Epithelial cell of proximal tubule (primary cell): ENCODE measurements around the gene MAD2L1BP. TPM values are rescaled to one million over a fixed set of nuclear protein-coding genes. Genes with fewer than 3 reads are reported as not detected.

Experiments
- DNase-seq: peaks from one replicate; pipeline ENCODE4 v3.0.0-alpha.2; 2011; ENCODE audit warnings: low read depth
- H3K4me3 ChIP-seq: 2 replicates; pipeline ENCODE4 v1.5.1; 2011; ENCODE audit warnings: low read depth, mild to moderate bottlenecking, low read length
- CTCF ChIP-seq: conservative IDR thresholded peaks from 2 replicates; pipeline ENCODE4 v1.5.1; 2012; ENCODE audit warnings: low read depth, mild to moderate bottlenecking, low read length
- total RNA-seq: library from RNA; depleted of rRNA; stranded (reverse); fragments of >200 nt; gene quantifications from 2 replicates; pipeline ENCODE4 v1.2.3, GENCODE V29; 2015

The MAD2L1BP gene
- total RNA-seq, 1 donor from 2014 or later = 41.8 TPM

GRCh38 chr6:43608310-43608763, 27.3 kb upstream of the MAD2L1BP start:
- peak; percentile 33 for DNase-seq
- TF ChIP-seq CTCF = peak; percentile 89
- no peak overlapping the region for H3K4me3 ChIP-seq

GRCh38 chr6:43608807-43609206, 26.8 kb upstream of the MAD2L1BP start:
- TF ChIP-seq CTCF = no peak
- H3K4me3 ChIP-seq = no peak overlapping the region
- no peak for DNase-seq

GRCh38 chr6:43609402-43609801, 26.2 kb upstream of the MAD2L1BP start:
- no peak overlapping the region for H3K4me3 ChIP-seq
- DNase-seq = no peak
- TF ChIP-seq CTCF = no peak

GRCh38 chr6:43610431-43610830, 25.2 kb upstream of the MAD2L1BP start:
- TF ChIP-seq CTCF = no peak

GRCh38 chr6:43613721-43614395, 21.8 kb upstream of the MAD2L1BP start:
- H3K4me3 ChIP-seq = no peak overlapping the region
- no peak for TF ChIP-seq CTCF
- DNase-seq = no peak

More at GRCh38 chr6:43610431-43610830, 25.2 kb upstream of the MAD2L1BP start:
- no peak overlapping the region for H3K4me3 ChIP-seq
- DNase-seq = no peak

GRCh38 chr6:43614396-43614730, 21.3 kb upstream of the MAD2L1BP start:
- TF ChIP-seq CTCF = no peak
- no peak overlapping the region for H3K4me3 ChIP-seq
- DNase-seq = no peak
